ENCODE results near the gene ALX4.

DNA sequence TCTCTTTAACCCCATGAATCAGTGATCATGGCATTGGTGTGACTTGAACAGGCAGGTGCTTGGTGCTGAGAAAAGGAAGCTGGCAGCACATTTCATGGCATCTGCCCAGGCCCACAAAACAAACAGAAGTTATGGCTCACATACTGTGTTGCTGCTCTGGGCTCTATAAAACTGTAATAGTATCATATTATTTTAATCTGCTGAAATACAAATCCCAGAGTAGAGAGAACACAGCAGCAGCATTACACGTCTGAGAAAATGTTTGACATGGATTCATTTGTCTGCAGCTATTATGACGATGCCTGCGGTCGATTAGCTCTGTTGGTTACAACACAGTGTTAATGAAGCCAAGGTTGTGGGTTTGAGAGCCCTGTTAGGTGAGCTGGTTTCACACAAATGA is 80.8 kb downstream of the ALX4 start:
- no peak for TF ChIP-seq POLR2AphosphoS5 (IDR thresholded peaks at IDR 0.05; ENCODE audit: low read depth, low read length)
- TF ChIP-seq TAF1 (IDR thresholded peaks at IDR 0.05; ENCODE audit: low read depth, low read length): no peak
- no peak for TF ChIP-seq POLR2A (IDR thresholded peaks at IDR 0.05; ENCODE audit: low read depth, low read length)
- TF ChIP-seq PAX5 (IDR thresholded peaks at IDR 0.05; ENCODE audit: insufficient read depth, low read length, severe bottlenecking): no peak
- no peak for TF ChIP-seq SPI1 (IDR thresholded peaks at IDR 0.05; ENCODE audit: low read depth, low read length)
- no peak for TF ChIP-seq POU2F2 (IDR thresholded peaks at IDR 0.05; ENCODE audit: low read depth, low read length)

Measured in GM12891 (cell line).